Activated CD8-positive, alpha-beta memory T cell treated with anti-CD3 and anti-CD28 coated beads, Interleukin-2, amount 50 U/mL, for 24 hours (primary cell): ENCODE data around the gene ZIC4.

Experiments used
- DNase-seq: peaks from one replicate; pipeline ENCODE4 v3.0.0-alpha.2; 2020; ENCODE audit errors: extremely low read depth

ZIC4 gene

GRCh38 chr3:147370349-147370748 is 36.0 kb downstream of the ZIC4 start:
- no peak for DNase-seq

- DNase-seq, result no peak
Measured at GRCh38 chr3:147369661-147370123, 36.7 kb downstream of the ZIC4 start.

- DNase-seq, result no peak
Measured at GRCh38 chr3:147369231-147369630, 37.1 kb downstream of the ZIC4 start.

GRCh38 chr3:147368561-147369221 is 37.7 kb downstream of the ZIC4 start:
- no peak for DNase-seq

- DNase-seq, result no peak
Measured at GRCh38 chr3:147368151-147368550, 38.2 kb downstream of the ZIC4 start.

GRCh38 chr3:147367676-147368075 is 38.7 kb downstream of the ZIC4 start:
- DNase-seq, result no peak

GRCh38 chr3:147365196-147366115 is 40.9 kb downstream of the ZIC4 start:
- no peak for DNase-seq

- DNase-seq, result no peak
Measured at GRCh38 chr3:147364771-147365170, 41.6 kb downstream of the ZIC4 start.

- DNase-seq, result no peak
Measured at GRCh38 chr3:147361454-147362420, 44.6 kb downstream of the ZIC4 start.

GRCh38 chr3:147360646-147361453 is 45.5 kb downstream of the ZIC4 start:
- DNase-seq, result no peak

GRCh38 chr3:147360051-147360439 is 46.3 kb downstream of the ZIC4 start:
- no peak for DNase-seq

GRCh38 chr3:147359177-147360050 is 46.9 kb downstream of the ZIC4 start:
- no peak for DNase-seq

GRCh38 chr3:147358144-147358992 is 48.0 kb downstream of the ZIC4 start:
- DNase-seq, result no peak

GRCh38 chr3:147356909-147357900 is 49.1 kb downstream of the ZIC4 start:
- no peak for DNase-seq

GRCh38 chr3:147356145-147356908 is 50.0 kb downstream of the ZIC4 start:
- DNase-seq, result no peak

- no peak for DNase-seq
Measured at GRCh38 chr3:147355753-147356090, 50.6 kb downstream of the ZIC4 start.

GRCh38 chr3:147355084-147355752 is 51.1 kb downstream of the ZIC4 start:
- no peak for DNase-seq
